ENCODE data around the gene SGCE.

Gene SGCE

GRCh38 chr7:94577357-94577756 lies 78.6 kb downstream of the SGCE start:
- DNase-seq = no peak
- H3K9me3 ChIP-seq (ENCODE audit: control insufficient read depth, low read length) = peaks cover 37% of the 10 kb centered on the region
- H3K27me3 ChIP-seq (ENCODE audit: control insufficient read depth in 1 of 2, insufficient read depth in 1 of 2, low read length in 2 of 2) = no peaks in the 10 kb centered on the region
- H3K18ac ChIP-seq (ENCODE audit: low read depth in 1 of 2, low read length in 2 of 2) = no peak overlapping the region
- H3K79me1 ChIP-seq (replicated peaks; ENCODE audit: low read length, poor library complexity, severe bottlenecking) = no peaks in the 10 kb centered on the region
- no peak overlapping the region for H3K4ac ChIP-seq (ENCODE audit: low read depth in 1 of 2, low read length in 2 of 2)
- peak overlapping the region; percentile 69 for H3K27ac ChIP-seq (ENCODE audit: low read length, poor library complexity, severe bottlenecking)
- 100% methylated on average over 1 of the region's 1 CpG for WGBS
- no peak overlapping the region for H4K91ac ChIP-seq (ENCODE audit: low read length)
- H2AFZ ChIP-seq (ENCODE audit: low read depth, low read length) = no peak overlapping the region
- H3K4me3 ChIP-seq (ENCODE audit: insufficient read depth in 1 of 2, low read depth in 1 of 2, low read length in 2 of 2) = no peak overlapping the region
- no peak overlapping the region for H4K8ac ChIP-seq (ENCODE audit: low read length)
- no peak overlapping the region for H3K14ac ChIP-seq (ENCODE audit: low read length in 2 of 2)
- no peak overlapping the region for H3K23ac ChIP-seq (ENCODE audit: low read length in 2 of 2)
- H2BK120ac ChIP-seq (ENCODE audit: low read depth, low read length) = no peak overlapping the region
- no peak overlapping the region for H2BK15ac ChIP-seq (ENCODE audit: low read depth, poor library complexity, severe bottlenecking)
- no peak overlapping the region for H2BK12ac ChIP-seq (ENCODE audit: low read length in 2 of 2)
- no peak overlapping the region for H2BK5ac ChIP-seq (ENCODE audit: low read depth, low read length, poor library complexity, severe bottlenecking)
- no peak overlapping the region for H2AK5ac ChIP-seq (ENCODE audit: low read length, severe bottlenecking)
- peaks cover 0 to 13% of the 10 kb centered on the region in 2 experiments for H3K36me3 ChIP-seq (ENCODE audit: control insufficient read depth in 1 of 2, insufficient read depth in 2 of 2, low read depth in 1 of 2, low read length in 2 of 2)
- no peak overlapping the region for H3K9ac ChIP-seq (ENCODE audit: low read length)
- no peak overlapping the region for H3K4me2 ChIP-seq (ENCODE audit: low read length, poor library complexity, severe bottlenecking)
- H3K4me1 ChIP-seq (ENCODE audit: control insufficient read depth, insufficient read depth, low read depth, low read length) = no peaks in the 10 kb centered on the region

DNA sequence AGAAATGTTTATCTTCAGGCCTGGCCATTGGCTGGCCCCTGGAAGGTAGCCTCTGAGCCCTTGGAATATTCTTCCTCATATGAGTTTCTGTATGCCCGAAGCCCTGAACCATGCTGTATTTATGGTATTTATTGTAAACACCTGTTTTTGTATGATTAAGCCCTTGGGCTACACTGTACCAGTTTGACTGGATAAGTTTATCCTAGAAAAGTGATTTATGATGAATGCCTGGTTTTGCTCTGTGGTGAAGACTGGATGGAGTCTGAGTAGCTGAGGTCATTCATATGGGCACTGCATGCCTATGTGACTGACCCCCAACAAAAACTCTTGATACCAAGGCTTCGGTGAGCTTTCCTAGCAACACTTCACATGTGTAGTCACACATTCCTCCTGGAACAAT lies 79.6 kb downstream of the SGCE start:
- Histone ChIP-seq H4K91ac (ENCODE audit: low read length) (no peak overlapping the region), H2AK5ac (ENCODE audit: low read length, severe bottlenecking) (no peak overlapping the region), H3K4me1 (ENCODE audit: control insufficient read depth, insufficient read depth, low read depth, low read length) (no peaks in the 10 kb centered on the region), H3K4ac (ENCODE audit: low read depth in 1 of 2, low read length in 2 of 2) (no peak overlapping the region), H3K9ac (ENCODE audit: low read length) (no peak overlapping the region), H2BK12ac (ENCODE audit: low read length in 2 of 2) (no peak overlapping the region), H3K18ac (ENCODE audit: low read depth in 1 of 2, low read length in 2 of 2) (no peak overlapping the region), H3K27ac (ENCODE audit: low read length, poor library complexity, severe bottlenecking) (no peak overlapping the region), H2BK15ac (ENCODE audit: low read depth, poor library complexity, severe bottlenecking) (no peak overlapping the region), H3K36me3 (ENCODE audit: control insufficient read depth in 1 of 2, insufficient read depth in 2 of 2, low read depth in 1 of 2, low read length in 2 of 2) (peaks cover 0 to 13% of the 10 kb centered on the region in 2 experiments), H3K14ac (ENCODE audit: low read length in 2 of 2) (no peak overlapping the region), H3K9me3 (ENCODE audit: control insufficient read depth, low read length) (peaks cover 37% of the 10 kb centered on the region), H3K4me2 (ENCODE audit: low read length, poor library complexity, severe bottlenecking) (no peak overlapping the region), H3K79me1 (replicated peaks; ENCODE audit: low read length, poor library complexity, severe bottlenecking) (no peaks in the 10 kb centered on the region), H3K27me3 (ENCODE audit: control insufficient read depth in 1 of 2, insufficient read depth in 1 of 2, low read length in 2 of 2) (no peaks in the 10 kb centered on the region), H2AFZ (ENCODE audit: low read depth, low read length) (no peak overlapping the region), H4K8ac (ENCODE audit: low read length) (no peak overlapping the region), H2BK5ac (ENCODE audit: low read depth, low read length, poor library complexity, severe bottlenecking) (no peak overlapping the region), H3K4me3 (ENCODE audit: insufficient read depth in 1 of 2, low read depth in 1 of 2, low read length in 2 of 2) (no peak overlapping the region), H2BK120ac (ENCODE audit: low read depth, low read length) (no peak overlapping the region), H3K23ac (ENCODE audit: low read length in 2 of 2) (no peak overlapping the region)
- 88% methylated on average over 1 of the region's 2 CpGs for WGBS
- DNase-seq = no peak

DNA sequence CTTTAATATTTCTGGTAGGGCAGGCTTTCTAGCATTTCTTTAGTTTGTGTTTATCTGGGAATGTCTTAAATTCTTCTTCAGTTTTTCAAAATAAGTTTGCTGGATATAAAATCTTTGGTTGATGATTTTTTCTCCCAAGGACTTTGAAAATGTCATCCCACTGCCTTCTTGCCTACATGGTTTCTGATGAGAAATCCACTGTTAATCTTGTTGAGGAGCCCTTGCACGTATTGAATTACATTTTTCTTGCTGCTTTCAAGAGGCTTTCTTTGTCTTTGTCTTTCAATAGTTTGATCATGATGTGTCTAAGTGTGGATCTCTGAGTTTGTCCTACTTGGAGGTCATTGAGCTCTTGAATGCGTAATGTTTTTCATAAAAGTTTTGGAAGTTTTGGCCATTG lies 80.3 kb downstream of the SGCE start:
- 96% methylated on average over 2 of the region's 2 CpGs for WGBS
- Histone ChIP-seq H3K36me3 (ENCODE audit: control insufficient read depth in 1 of 2, insufficient read depth in 2 of 2, low read depth in 1 of 2, low read length in 2 of 2) (peaks cover 0 to 13% of the 10 kb centered on the region in 2 experiments), H2AK5ac (ENCODE audit: low read length, severe bottlenecking) (no peak overlapping the region), H3K14ac (ENCODE audit: low read length in 2 of 2) (no peak overlapping the region), H2AFZ (ENCODE audit: low read depth, low read length) (no peak overlapping the region), H3K27ac (ENCODE audit: low read length, poor library complexity, severe bottlenecking) (no peak overlapping the region), H3K27me3 (ENCODE audit: control insufficient read depth in 1 of 2, insufficient read depth in 1 of 2, low read length in 2 of 2) (no peaks in the 10 kb centered on the region), H4K91ac (ENCODE audit: low read length) (no peak overlapping the region), H4K8ac (ENCODE audit: low read length) (no peak overlapping the region), H3K79me1 (replicated peaks; ENCODE audit: low read length, poor library complexity, severe bottlenecking) (no peaks in the 10 kb centered on the region), H3K18ac (ENCODE audit: low read depth in 1 of 2, low read length in 2 of 2) (no peak overlapping the region), H2BK5ac (ENCODE audit: low read depth, low read length, poor library complexity, severe bottlenecking) (no peak overlapping the region), H3K9me3 (ENCODE audit: control insufficient read depth, low read length) (peaks cover 37% of the 10 kb centered on the region), H3K23ac (ENCODE audit: low read length in 2 of 2) (no peak overlapping the region), H3K4me3 (ENCODE audit: insufficient read depth in 1 of 2, low read depth in 1 of 2, low read length in 2 of 2) (peak overlapping the region in 1 of 2 experiments; percentile 16), H3K4ac (ENCODE audit: low read depth in 1 of 2, low read length in 2 of 2) (no peak overlapping the region), H3K4me1 (ENCODE audit: control insufficient read depth, insufficient read depth, low read depth, low read length) (no peaks in the 10 kb centered on the region), H3K4me2 (ENCODE audit: low read length, poor library complexity, severe bottlenecking) (no peak overlapping the region), H3K9ac (ENCODE audit: low read length) (no peak overlapping the region), H2BK120ac (ENCODE audit: low read depth, low read length) (no peak overlapping the region), H2BK12ac (ENCODE audit: low read length in 2 of 2) (no peak overlapping the region), H2BK15ac (ENCODE audit: low read depth, poor library complexity, severe bottlenecking) (no peak overlapping the region)
- no peak for DNase-seq

- H3K14ac ChIP-seq (ENCODE audit: low read length in 2 of 2) = no peak overlapping the region
These were observed 84.1 kb downstream of the SGCE start for GRCh38 chr7:94571816-94572215.

More at GRCh38 chr7:94571816-94572215, 84.1 kb downstream of the SGCE start:
- no peak overlapping the region for H3K23ac ChIP-seq (ENCODE audit: low read length in 2 of 2)
- no peak overlapping the region for H3K9ac ChIP-seq (ENCODE audit: low read length)
- H3K79me1 ChIP-seq (replicated peaks; ENCODE audit: low read length, poor library complexity, severe bottlenecking) = no peaks in the 10 kb centered on the region
- no peaks in the 10 kb centered on the region for H3K4me1 ChIP-seq (ENCODE audit: control insufficient read depth, insufficient read depth, low read depth, low read length)
- H2BK5ac ChIP-seq (ENCODE audit: low read depth, low read length, poor library complexity, severe bottlenecking) = no peak overlapping the region
- H4K91ac ChIP-seq (ENCODE audit: low read length) = no peak overlapping the region
- DNase-seq = no peak
- no peak overlapping the region for H3K18ac ChIP-seq (ENCODE audit: low read depth in 1 of 2, low read length in 2 of 2)
- H3K9me3 ChIP-seq (ENCODE audit: control insufficient read depth, low read length) = peaks cover 37% of the 10 kb centered on the region
- H2AK5ac ChIP-seq (ENCODE audit: low read length, severe bottlenecking) = no peak overlapping the region
- H4K8ac ChIP-seq (ENCODE audit: low read length) = no peak overlapping the region
- H2BK15ac ChIP-seq (ENCODE audit: low read depth, poor library complexity, severe bottlenecking) = no peak overlapping the region
- no peak overlapping the region for H3K4me3 ChIP-seq (ENCODE audit: insufficient read depth in 1 of 2, low read depth in 1 of 2, low read length in 2 of 2)
- no peak overlapping the region for H2AFZ ChIP-seq (ENCODE audit: low read depth, low read length)
- no peak overlapping the region for H2BK12ac ChIP-seq (ENCODE audit: low read length in 2 of 2)
- no peaks in the 10 kb centered on the region for H3K27me3 ChIP-seq (ENCODE audit: control insufficient read depth in 1 of 2, insufficient read depth in 1 of 2, low read length in 2 of 2)
- H3K4me2 ChIP-seq (ENCODE audit: low read length, poor library complexity, severe bottlenecking) = no peak overlapping the region
- H3K27ac ChIP-seq (ENCODE audit: low read length, poor library complexity, severe bottlenecking) = no peak overlapping the region
- H3K36me3 ChIP-seq (ENCODE audit: control insufficient read depth in 1 of 2, insufficient read depth in 2 of 2, low read depth in 1 of 2, low read length in 2 of 2) = peaks cover 0 to 6% of the 10 kb centered on the region in 2 experiments
- no peak overlapping the region for H3K4ac ChIP-seq (ENCODE audit: low read depth in 1 of 2, low read length in 2 of 2)
- H2BK120ac ChIP-seq (ENCODE audit: low read depth, low read length) = no peak overlapping the region

Data from mesenchymal stem cell (in vitro differentiated cells and primary cell).